ENCODE measurements around the gene XAGE1B. TPM values are rescaled to one million over a fixed set of nuclear protein-coding genes. Genes with fewer than 3 reads are reported as not detected.
"Not testable (repeated sequence)": the region's sequence is repeated elsewhere in the genome, so short reads cannot be mapped to it uniquely, and the experiment has no call there.

XAGE1B gene
- polyA plus RNA-seq, 3 donors = not detected

DNA sequence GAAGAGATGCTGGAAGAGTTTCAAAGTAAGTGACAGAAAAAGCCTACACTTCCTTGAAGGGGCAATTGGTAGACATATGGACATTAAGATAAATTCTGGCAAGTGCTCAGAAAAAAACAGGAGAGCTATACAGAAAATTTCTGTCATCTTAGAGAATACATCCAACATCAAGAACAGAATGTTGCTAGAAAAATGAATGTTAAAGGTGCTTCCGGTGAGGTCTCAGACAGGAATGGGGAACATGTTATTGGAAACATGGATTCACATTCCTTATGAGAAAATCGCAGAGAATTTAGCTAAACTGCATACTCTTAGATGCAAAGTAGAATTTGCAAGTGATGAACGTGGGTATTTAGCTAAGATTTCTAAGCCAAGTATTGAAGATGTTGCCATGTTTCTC, 9.5 kb downstream of the XAGE1B start:
- H2AFZ ChIP-seq (ENCODE audit: insufficient read depth, low read depth, low read length, poor library complexity, severe bottlenecking) = no peak overlapping the region
- no peak overlapping the region for H3K27ac ChIP-seq (ENCODE audit: low read depth in 1 of 2, low read length in 2 of 2)
- H4K20me1 ChIP-seq (ENCODE audit: insufficient read depth, low read length) = no peaks in the 10 kb centered on the region
- H3K4me2 ChIP-seq (replicated peaks; ENCODE audit: extremely low read depth, low read length, poor library complexity, severe bottlenecking) = no peak overlapping the region
- no peak overlapping the region for H3K4me3 ChIP-seq (replicated peaks in 1 of 3; ENCODE audit: low read depth in 2 of 3, low read length in 3 of 3)
- H3K27me3 Mint-ChIP-seq (ENCODE audit: low read depth in 3 of 3) = peaks cover 3 to 4% (median 3%) of the 10 kb centered on the region in 3 donors
- no peaks in the 10 kb centered on the region for H3K4me1 ChIP-seq (ENCODE audit: control insufficient read depth in 1 of 2, insufficient read depth in 2 of 2, low read length in 2 of 2)
- H3K4me3 Mint-ChIP-seq = no peak overlapping the region
- H3K27ac Mint-ChIP-seq = no peak overlapping the region
- no peaks in the 10 kb centered on the region for H3K9me3 ChIP-seq (replicated peaks in 1 of 2; ENCODE audit: control insufficient read depth in 1 of 2, insufficient read depth in 1 of 2, low read length in 2 of 2)
- no peak overlapping the region for H3K9ac ChIP-seq (ENCODE audit: insufficient read depth, low read length, poor library complexity, severe bottlenecking)
- TF ChIP-seq, protein P1, sequence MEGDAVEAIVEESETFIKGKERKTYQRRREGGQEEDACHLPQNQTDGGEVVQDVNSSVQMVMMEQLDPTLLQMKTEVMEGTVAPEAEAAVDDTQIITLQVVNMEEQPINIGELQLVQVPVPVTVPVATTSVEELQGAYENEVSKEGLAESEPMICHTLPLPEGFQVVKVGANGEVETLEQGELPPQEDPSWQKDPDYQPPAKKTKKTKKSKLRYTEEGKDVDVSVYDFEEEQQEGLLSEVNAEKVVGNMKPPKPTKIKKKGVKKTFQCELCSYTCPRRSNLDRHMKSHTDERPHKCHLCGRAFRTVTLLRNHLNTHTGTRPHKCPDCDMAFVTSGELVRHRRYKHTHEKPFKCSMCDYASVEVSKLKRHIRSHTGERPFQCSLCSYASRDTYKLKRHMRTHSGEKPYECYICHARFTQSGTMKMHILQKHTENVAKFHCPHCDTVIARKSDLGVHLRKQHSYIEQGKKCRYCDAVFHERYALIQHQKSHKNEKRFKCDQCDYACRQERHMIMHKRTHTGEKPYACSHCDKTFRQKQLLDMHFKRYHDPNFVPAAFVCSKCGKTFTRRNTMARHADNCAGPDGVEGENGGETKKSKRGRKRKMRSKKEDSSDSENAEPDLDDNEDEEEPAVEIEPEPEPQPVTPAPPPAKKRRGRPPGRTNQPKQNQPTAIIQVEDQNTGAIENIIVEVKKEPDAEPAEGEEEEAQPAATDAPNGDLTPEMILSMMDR (IDR thresholded peaks at IDR 0.05) = no peak
- no CpG with 5 or more reads among the region's 3 CpGs for whole genome bisulfite sequencing (ENCODE audit: insufficient coverage)
- H3K36me3 ChIP-seq (replicated peaks in 1 of 2; ENCODE audit: control insufficient read depth in 1 of 2, insufficient read depth in 2 of 2, low read length in 2 of 2) = no peaks in the 10 kb centered on the region
- no peak for DNase-seq
- no peaks in the 10 kb centered on the region for H3K79me2 ChIP-seq (ENCODE audit: insufficient read depth, low read length)
- H3K9me3 Mint-ChIP-seq = peaks cover 0 to 2% (median 0%) of the 10 kb centered on the region in 7 donors
- intact Hi-C loops (cut with micrococcal nuclease) = no loop called here
- no peaks in the 10 kb centered on the region for H3K4me1 Mint-ChIP-seq
- H3K36me3 Mint-ChIP-seq = no peaks in the 10 kb centered on the region
- peaks cover 0 to 6% of the 10 kb centered on the region in 2 donors for H3K27me3 ChIP-seq (ENCODE audit: control insufficient read depth in 2 of 2, insufficient read depth in 2 of 2, low read length in 2 of 2)

GRCh38 chrX:52504551-52504950, 12.3 kb downstream of the XAGE1B start:
- no peaks in the 10 kb centered on the region for H3K9me3 ChIP-seq (replicated peaks in 1 of 2; ENCODE audit: control insufficient read depth in 1 of 2, insufficient read depth in 1 of 2, low read length in 2 of 2)
- intact Hi-C loops (cut with micrococcal nuclease) = no loop called here
- peaks cover 0 to 6% of the 10 kb centered on the region in 2 donors for H3K27me3 ChIP-seq (ENCODE audit: control insufficient read depth in 2 of 2, insufficient read depth in 2 of 2, low read length in 2 of 2)
- DNase-seq = no peak
- H2AFZ ChIP-seq (ENCODE audit: insufficient read depth, low read depth, low read length, poor library complexity, severe bottlenecking) = no peak overlapping the region
- no peaks in the 10 kb centered on the region for H3K36me3 ChIP-seq (replicated peaks in 1 of 2; ENCODE audit: control insufficient read depth in 1 of 2, insufficient read depth in 2 of 2, low read length in 2 of 2)
- Mint-ChIP-seq H3K9me3 (peaks cover 0 to 2% (median 0%) of the 10 kb centered on the region in 7 donors), H3K4me1 (no peaks in the 10 kb centered on the region), H3K27ac (no peak overlapping the region), H3K4me3 (no peak overlapping the region), H3K27me3 (ENCODE audit: low read depth in 3 of 3) (peaks cover 2 to 4% (median 3%) of the 10 kb centered on the region in 3 donors), H3K36me3 (no peaks in the 10 kb centered on the region)
- TF ChIP-seq, protein P1 (IDR thresholded peaks at IDR 0.05) = no peak
- WGBS (ENCODE audit: insufficient coverage) = no CpG with 5 or more reads among the region's 4 CpGs
- H3K4me1 ChIP-seq (ENCODE audit: control insufficient read depth in 1 of 2, insufficient read depth in 2 of 2, low read length in 2 of 2) = no peaks in the 10 kb centered on the region
- no peak overlapping the region for H3K4me2 ChIP-seq (replicated peaks; ENCODE audit: extremely low read depth, low read length, poor library complexity, severe bottlenecking)
- H4K20me1 ChIP-seq (ENCODE audit: insufficient read depth, low read length) = no peaks in the 10 kb centered on the region
- no peak overlapping the region for H3K9ac ChIP-seq (ENCODE audit: insufficient read depth, low read length, poor library complexity, severe bottlenecking)
- H3K4me3 ChIP-seq (replicated peaks in 1 of 3; ENCODE audit: low read depth in 2 of 3, low read length in 3 of 3) = no peak overlapping the region
- no peaks in the 10 kb centered on the region for H3K79me2 ChIP-seq (ENCODE audit: insufficient read depth, low read length)
- no peak overlapping the region for H3K27ac ChIP-seq (ENCODE audit: low read depth in 1 of 2, low read length in 2 of 2)

DNA sequence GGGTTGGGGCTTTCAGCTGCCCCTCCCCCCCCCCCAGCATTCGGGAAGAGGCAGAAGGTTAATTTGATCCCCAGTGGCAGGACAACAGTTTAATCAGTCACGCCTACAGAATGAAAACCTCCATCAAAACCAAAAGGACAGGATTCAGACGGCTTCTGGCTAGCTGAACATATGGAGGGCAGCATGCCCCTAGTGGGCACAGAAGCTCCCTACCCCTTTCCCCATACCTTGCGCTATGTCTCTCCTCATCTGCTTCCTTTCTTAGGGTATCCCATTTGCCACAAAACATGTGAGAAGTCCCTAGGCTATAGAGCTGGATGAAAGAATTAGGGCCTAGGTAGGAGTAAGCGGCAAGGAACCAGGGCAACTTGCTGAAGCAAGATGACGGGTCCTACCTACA, 15.5 kb downstream of the XAGE1B start:
- H3K9me3 ChIP-seq (replicated peaks in 1 of 2; ENCODE audit: control insufficient read depth in 1 of 2, insufficient read depth in 1 of 2, low read length in 2 of 2); H3K4me1 ChIP-seq (ENCODE audit: control insufficient read depth in 1 of 2, insufficient read depth in 2 of 2, low read length in 2 of 2); H3K4me1 Mint-ChIP-seq; H3K36me3 ChIP-seq (replicated peaks in 1 of 2; ENCODE audit: control insufficient read depth in 1 of 2, insufficient read depth in 2 of 2, low read length in 2 of 2); H3K27ac ChIP-seq (ENCODE audit: low read depth in 1 of 2, low read length in 2 of 2); H4K20me1 ChIP-seq (ENCODE audit: insufficient read depth, low read length); H2AFZ ChIP-seq (ENCODE audit: insufficient read depth, low read depth, low read length, poor library complexity, severe bottlenecking); H3K9ac ChIP-seq (ENCODE audit: insufficient read depth, low read length, poor library complexity, severe bottlenecking); DNase-seq; H3K27me3 Mint-ChIP-seq (ENCODE audit: low read depth in 3 of 3); H3K27ac Mint-ChIP-seq; H3K9me3 Mint-ChIP-seq; H3K27me3 ChIP-seq (ENCODE audit: control insufficient read depth in 2 of 2, insufficient read depth in 2 of 2, low read length in 2 of 2); H3K4me2 ChIP-seq (replicated peaks; ENCODE audit: extremely low read depth, low read length, poor library complexity, severe bottlenecking); intact Hi-C loops (cut with micrococcal nuclease); H3K79me2 ChIP-seq (ENCODE audit: insufficient read depth, low read length); H3K4me3 ChIP-seq (replicated peaks in 1 of 3; ENCODE audit: low read depth in 2 of 3, low read length in 3 of 3); H3K4me3 Mint-ChIP-seq; H3K36me3 Mint-ChIP-seq: not testable (repeated sequence)
- WGBS (ENCODE audit: insufficient coverage) = no CpG with 5 or more reads among the region's 6 CpGs

DNA sequence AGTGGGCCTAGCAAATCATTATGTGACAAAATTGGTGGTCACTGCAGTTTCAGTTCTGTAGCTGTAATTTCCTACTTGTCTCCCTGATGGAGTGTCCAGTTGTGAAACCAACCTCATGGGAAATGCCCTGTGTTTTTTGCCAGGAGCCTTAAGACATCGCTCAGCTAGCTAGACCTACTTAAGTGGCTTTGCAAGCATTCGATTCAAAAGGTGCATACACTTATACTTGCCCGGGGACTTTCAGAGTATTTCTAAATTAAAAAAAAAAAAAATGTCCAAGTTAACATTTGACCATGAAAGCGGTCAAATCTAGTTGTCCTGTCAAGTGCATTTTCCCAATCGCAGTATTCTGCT, 20.5 kb downstream of the XAGE1B start:
- H3K4me1 ChIP-seq (ENCODE audit: control insufficient read depth in 1 of 2, insufficient read depth in 2 of 2, low read length in 2 of 2); H3K4me3 Mint-ChIP-seq; H3K79me2 ChIP-seq (ENCODE audit: insufficient read depth, low read length); DNase-seq; H3K4me3 ChIP-seq (replicated peaks in 1 of 3; ENCODE audit: low read depth in 2 of 3, low read length in 3 of 3); H3K27ac Mint-ChIP-seq; H3K27ac ChIP-seq (ENCODE audit: low read depth in 1 of 2, low read length in 2 of 2); H3K9me3 ChIP-seq (replicated peaks in 1 of 2; ENCODE audit: control insufficient read depth in 1 of 2, insufficient read depth in 1 of 2, low read length in 2 of 2); intact Hi-C loops (cut with micrococcal nuclease); H3K36me3 Mint-ChIP-seq; H3K27me3 ChIP-seq (ENCODE audit: control insufficient read depth in 2 of 2, insufficient read depth in 2 of 2, low read length in 2 of 2); H3K27me3 Mint-ChIP-seq (ENCODE audit: low read depth in 3 of 3); H3K4me1 Mint-ChIP-seq; H3K36me3 ChIP-seq (replicated peaks in 1 of 2; ENCODE audit: control insufficient read depth in 1 of 2, insufficient read depth in 2 of 2, low read length in 2 of 2); H3K9ac ChIP-seq (ENCODE audit: insufficient read depth, low read length, poor library complexity, severe bottlenecking); H3K9me3 Mint-ChIP-seq; H3K4me2 ChIP-seq (replicated peaks; ENCODE audit: extremely low read depth, low read length, poor library complexity, severe bottlenecking); H4K20me1 ChIP-seq (ENCODE audit: insufficient read depth, low read length); H2AFZ ChIP-seq (ENCODE audit: insufficient read depth, low read depth, low read length, poor library complexity, severe bottlenecking): not testable (repeated sequence)
- WGBS (ENCODE audit: insufficient coverage) = no CpG with 5 or more reads among the region's 5 CpGs
